GM23338 (cell line): Measurements from ENCODE around the gene CHN2.

Source experiments
- CTCF ChIP-seq, 2 experiments: fragments of 200-600 bp in 1 of 2; sonication (generic) in 1 of 2; conservative IDR thresholded peaks; 2 replicates each; pipeline versions ENCODE4 v1.5.1 to v1.6.1; 2016 to 2017; ENCODE audit warnings: antibody characterized with exemption in 2 of 2, low read depth in 2 of 2, mild to moderate bottlenecking in 2 of 2, moderate library complexity in 1 of 2
- EZH2 ChIP-seq: fragments of 200-600 bp; sonication (generic); IDR thresholded peaks from one replicate; pipeline ENCODE4 v1.8.0; 2017; ENCODE audit warnings: antibody characterized with exemption, mild to moderate bottlenecking, low read depth; ENCODE audit not compliant: unreplicated experiment

GRCh38 chr7:29444267-29444666 lies 249.7 kb downstream of the CHN2 start:
- TF ChIP-seq CTCF (conservative IDR thresholded peaks at IDR 0.05; ENCODE audit: low read depth in 2 of 2) (no peak), EZH2 (no peak)
